NCI-H526 (cell line): ENCODE measurements around the gene KCNQ1.

ENCODE experiments used
- DNase-seq, 2 experiments: peaks; one replicate each; lab custom pipeline; 2025; lab: John Stamatoyannopoulos, UW

KCNQ1 gene

DNA sequence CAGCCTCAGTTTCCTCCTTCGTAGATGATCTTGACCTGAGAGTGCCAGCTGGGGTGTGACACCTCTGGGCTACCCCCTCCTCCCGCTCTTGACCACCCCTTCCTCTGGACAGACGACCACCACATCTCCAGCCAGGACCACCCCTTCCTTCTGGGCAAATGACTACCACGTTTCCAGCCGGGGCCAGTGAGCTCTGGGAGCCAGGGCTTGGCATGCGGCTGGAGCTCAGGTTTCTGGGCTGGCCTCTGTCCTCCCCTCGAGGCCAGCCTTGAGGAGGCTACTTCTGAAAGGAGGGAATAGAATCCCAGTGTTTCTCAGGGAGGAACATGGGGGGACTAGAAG lies 134.1 kb downstream of the KCNQ1 start:
- no peak for DNase-seq

DNA sequence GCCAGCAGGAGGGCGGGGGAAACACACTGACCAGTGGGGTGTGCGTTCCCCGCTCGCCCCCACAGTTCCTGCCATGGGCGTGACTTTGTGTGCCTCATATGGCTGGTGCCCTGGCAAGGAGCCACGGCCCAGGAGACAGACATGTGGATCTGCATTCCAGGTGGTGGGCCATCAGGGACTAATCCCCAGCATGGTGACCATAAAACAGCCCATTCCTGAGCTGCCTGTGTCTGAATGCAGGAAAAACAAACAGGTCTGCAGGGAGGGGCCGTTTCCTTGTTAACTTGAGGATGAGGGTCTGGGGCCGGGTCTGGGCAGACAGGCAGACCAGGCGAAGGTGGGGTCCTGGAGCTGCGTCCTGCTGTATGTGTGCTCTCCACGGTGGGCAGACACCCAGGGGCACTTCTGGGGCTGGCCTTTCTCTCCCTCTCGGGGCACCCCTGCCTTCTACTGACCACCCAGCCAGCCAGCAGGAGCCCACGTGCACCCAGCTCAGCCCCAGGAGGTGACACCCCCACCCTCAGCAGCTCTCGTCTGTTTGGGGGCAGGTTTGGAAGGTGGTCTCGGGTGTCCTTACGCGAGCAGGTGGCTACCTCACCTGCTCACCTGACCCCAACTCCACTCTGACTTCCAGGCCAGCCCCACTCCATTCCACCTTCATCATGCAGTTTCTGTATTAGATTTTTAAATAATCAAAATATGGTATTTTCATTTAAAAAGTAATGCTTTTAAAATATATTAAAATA lies 134.7 kb downstream of the KCNQ1 start:
- no peak for DNase-seq

DNA sequence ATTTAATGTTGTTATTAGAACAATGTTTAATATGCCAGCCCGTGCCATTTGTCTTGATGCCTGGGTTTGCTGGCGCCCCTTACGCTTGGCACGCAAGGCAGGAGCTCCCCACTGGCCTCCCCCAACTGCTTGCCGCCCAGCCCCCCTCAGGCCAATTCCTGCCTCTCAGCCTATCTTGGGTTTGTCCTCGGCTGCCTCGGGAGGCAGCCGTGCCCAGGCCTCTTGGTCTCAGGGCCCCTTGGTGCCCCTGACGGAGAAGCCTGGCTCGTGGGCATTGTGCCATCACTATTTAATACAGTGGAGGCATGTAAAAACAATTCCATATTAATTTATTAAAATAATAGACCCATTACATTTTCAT lies 135.2 kb downstream of the KCNQ1 start:
- no peak for DNase-seq

- DNase-seq: no peak
Measured at GRCh38 chr11:2580571-2581001, 135.8 kb downstream of the KCNQ1 start.

DNA sequence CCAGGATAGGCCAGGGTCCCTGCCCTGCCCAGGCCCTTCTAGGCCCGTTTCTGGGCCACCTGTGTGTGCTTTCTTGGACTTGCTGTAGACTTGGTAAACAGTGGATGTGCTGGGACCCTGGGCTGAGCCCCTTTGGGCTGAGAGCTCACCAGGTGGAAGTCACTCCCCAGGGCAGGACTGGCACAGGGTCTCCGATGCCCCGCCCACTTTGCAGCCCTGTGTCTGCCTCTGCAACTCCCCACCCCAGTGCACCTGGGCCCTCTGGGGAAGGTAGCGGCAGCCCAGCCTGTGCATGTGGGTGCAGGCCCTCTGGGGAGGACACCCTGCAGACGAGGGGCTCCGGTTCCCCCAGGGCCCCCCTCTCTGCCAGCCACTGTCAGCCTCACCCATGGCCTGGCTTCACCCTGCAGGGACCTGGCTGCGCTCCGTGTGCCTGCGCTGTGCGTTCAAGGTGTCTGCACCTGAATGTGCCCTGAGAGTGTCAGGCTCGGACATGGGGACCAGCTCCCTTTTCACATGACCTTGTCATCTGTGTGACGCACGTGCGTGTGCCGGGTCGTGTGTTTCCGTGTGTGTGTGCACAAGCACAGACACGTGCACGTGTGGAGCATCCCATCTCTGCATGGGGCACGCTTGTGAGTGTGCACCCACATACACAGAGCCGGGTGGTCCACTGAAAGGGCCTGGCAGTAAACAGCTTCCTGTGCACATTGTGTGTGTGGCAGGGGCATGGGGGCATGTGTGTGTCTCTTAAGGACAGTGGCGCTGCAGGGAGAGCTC lies 136.5 kb downstream of the KCNQ1 start:
- no peak for DNase-seq

DNA sequence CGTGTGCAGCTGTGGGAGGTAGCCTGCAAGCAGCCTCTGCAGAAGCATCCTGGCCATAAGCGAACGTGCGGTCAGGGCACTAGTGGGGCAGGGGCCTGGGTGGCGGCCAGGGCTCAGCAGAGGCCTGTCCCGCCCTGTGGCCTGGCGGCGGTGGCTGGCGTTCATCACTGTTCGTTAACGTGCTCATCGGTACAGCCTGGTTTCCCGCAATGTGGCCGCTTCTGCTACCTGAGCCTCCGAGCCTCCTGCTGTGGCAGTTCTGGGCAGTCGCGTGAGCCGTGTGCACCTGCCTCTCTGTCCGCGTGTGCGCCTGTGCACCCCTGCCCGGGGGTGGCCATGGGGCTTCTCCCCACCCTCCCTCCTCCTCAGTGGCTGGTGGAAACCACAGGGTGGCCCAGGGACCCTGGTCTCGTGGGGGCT lies 137.1 kb downstream of the KCNQ1 start:
- DNase-seq: no peak

DNA sequence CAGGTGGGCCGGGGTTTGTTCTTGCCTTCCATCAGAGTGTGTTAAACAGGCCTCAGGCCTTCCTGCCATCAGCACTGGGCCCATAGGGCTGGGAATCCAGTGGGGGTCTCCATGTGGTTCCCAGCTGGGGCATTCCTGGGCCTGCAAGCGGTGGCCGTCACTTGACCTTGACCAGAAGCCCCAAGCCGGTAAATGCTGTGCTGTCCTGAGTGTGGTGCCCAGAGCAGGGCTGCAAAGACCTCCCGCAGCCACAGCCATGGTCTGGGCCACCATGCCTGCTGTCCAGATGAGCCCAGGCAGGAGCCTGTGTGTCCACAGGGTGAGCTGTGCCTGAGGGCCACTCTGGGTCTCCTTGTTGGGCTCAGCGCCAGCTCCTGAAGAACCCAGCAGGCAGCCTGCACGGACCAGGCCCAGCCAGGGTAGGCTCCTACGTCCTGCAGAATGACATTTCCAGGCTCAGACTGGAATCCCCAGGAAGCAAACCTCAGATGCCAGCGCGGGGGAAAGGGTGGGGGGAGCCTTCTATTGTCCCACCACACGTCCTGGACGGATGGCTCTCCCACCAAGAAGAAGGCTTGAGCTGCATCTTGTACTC lies 137.6 kb downstream of the KCNQ1 start:
- no peak for DNase-seq

DNA sequence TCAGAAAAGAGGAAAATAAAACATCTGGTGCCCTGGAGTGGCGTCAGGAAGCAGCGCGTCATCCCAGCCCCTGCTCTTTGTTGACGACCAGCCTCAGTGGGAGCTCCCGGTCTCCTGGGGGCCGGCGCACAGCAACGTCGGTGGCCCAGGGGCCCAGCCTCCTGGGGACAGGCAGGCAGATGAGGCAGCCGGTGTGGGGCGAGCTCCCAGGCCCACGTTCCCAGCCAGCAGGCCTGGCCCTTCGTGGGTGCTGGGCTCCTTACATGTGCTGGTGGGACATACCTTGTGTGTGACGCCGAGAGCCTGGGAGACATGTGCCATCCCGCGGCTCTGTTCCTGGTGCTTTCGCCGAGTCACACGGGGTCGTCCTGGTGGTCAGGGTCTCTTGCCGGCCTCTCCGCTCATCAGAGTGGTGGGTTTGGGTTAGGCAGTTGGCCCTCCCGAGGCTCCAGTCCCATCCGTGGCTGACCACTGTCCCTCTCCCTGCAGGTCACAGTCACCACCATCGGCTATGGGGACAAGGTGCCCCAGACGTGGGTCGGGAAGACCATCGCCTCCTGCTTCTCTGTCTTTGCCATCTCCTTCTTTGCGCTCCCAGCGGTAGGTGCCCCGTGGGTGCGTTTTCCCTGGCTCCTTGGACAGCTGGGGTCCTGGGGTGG lies 138.3 kb downstream of the KCNQ1 start:
- DNase-seq: no peak

DNA sequence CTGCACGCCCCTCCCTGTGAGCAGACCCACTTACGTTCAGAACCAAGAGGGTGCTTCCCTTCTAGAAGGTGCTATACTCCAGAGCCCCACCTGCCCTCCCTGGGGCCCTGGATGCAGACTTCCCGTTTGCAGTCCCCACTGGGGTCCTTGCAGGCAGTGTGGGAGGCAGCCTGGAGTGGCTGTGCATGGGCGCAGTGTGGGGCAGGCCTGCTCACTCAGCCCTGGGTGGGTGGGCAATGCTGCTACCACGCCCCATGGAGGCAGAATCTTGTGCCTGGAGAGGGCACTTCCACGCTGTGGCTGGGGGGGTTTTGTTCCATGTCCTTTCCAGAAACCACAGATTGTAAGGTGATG lies 138.8 kb downstream of the KCNQ1 start:
- no peak for DNase-seq

DNA sequence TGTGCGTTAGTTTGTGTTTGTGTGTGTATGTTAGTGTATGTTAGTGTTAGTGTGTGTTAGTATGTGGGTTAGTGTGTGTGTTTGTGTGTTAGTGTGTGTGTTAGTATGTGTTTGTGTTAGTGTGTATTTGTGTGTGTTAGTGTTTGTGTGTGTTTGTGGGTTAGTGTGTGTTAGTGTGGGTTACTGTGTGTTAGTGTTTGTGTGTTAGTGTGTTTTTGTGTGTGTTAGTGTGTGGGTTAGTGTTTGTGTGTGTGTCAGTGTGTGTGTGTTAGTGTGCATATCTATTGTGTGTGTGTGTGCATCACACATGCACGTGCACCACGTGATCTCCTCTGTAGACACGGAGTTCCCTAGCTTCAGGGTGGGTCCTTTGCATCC lies 139.6 kb downstream of the KCNQ1 start:
- DNase-seq: no peak

- no peak for DNase-seq
Measured at GRCh38 chr11:2584812-2585565, 140.2 kb downstream of the KCNQ1 start.

DNA sequence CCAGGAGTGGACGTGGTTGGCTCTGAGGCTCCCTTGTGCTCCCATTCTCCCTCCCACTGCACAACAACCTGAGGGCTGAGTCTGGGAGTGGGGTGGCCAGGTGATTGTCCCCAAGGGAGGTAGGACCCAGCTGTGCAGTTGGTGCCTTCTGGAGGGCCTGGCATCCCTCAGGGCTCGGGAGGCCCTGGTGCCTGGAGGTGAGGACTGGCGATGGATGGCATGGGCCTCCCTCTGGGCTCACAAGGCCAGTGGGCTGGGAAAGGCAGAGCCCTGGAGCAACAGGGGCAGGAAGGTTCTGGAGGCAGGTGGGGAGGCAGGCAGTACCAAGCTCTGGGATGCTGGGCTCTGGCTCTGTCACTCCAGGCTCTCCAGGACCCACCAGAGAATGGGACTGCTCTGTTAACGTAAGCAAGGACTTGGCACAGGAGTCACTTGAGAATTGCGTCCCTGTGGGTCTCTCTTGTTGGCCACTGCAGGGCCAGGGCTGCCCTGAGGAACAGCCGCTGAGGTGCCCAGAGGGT lies 140.8 kb downstream of the KCNQ1 start:
- DNase-seq: no peak

DNA sequence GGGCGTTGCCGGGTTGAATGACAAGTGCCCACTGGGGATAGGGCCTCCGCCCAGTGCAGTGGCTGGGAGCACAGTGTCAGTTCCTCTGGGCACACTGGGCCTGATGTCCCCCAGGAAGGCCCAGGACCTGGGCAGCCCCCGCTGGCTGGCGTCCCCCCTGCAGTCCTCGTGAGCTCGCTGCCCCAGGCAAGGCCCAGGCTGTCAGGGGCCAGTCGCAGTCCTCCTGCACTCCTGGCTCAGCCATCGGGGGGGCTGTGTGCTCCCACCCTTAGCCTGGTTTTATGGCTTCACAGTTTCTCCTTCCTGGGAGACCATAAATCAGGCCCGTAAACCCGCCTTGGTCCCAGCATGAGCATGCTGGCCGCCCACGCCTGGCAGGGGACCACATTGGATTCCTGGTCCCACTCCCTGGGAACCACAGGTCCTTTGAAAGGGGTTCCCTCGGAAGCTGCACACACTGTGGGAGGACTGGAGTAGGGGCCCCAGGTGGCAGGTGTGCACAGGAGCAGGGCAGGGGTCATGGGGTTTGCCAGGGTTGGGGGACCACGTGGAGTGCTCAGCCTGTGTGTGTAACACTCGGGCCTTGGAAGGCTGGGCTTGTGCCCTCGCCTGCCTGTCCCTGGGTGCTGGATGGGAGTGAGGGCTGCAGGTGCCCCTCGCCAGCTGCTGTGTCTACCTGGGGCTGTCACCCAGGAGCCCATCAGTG lies 141.4 kb downstream of the KCNQ1 start:
- DNase-seq: no peak

GRCh38 chr11:2586793-2587131 lies 142.0 kb downstream of the KCNQ1 start:
- DNase-seq: no peak

GRCh38 chr11:2587132-2587930 lies 142.5 kb downstream of the KCNQ1 start:
- DNase-seq: no peak

GRCh38 chr11:2587976-2588748 lies 143.4 kb downstream of the KCNQ1 start:
- no peak for DNase-seq

DNA sequence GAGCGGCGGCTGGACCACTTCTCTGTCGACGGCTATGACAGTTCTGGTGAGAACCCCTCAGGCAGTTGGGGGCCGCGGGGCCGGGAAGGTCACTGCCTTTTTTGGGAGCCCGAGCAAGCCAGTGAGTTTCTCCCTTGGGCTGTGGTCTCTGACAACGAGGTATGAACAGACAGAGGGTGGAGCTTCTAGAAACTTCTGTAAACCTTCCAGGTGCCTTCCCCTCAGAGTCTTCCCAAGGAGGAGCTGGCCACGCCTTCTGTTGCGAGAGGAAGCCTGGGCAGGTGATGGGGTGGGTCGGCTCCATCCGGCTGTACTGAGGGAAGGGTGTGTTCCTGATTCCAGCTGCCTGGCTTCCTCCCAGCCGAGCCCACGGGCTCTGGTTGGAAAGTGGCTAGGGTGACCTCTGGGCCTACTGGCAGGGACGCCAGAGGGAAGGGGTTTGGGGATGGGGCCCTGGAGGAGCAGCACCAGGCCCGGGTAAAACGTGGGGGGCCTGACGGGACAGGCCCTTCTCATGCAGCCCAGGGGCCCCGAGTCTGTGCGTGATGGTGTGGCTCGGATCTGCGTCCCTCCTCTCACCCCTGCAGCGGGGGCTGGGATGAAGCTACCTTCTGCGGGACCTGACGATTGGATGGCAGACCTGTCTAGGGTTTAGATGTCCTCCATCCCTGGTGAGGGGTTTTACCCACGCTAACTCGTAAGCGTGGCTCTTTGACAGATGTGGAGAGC lies 144.2 kb downstream of the KCNQ1 start:
- DNase-seq: no peak

DNA sequence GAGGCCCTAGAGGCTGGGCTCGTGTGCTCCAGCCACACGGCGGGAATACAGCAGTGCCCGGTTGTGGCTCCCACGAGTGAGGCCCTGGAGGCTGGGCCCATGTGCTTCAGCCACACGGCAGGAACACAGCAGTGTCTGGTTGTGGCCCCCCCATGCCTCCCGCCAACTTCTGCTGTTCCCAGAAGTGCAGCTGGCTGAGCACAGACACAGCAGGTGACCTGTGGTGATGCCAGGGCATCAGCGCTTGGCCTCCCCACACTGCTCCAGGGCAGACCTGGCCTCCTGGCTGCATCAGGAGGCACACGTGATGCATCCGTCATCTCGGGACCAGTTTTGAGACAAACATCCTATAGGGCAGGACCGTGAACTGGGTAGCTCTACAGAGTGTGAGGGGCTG lies 144.7 kb downstream of the KCNQ1 start:
- no peak for DNase-seq
